ENCODE results near the gene EPB41. TPM values are rescaled to one million over a fixed set of nuclear protein-coding genes. Genes with fewer than 3 reads are reported as not detected.

Gene EPB41
- total and polyA plus RNA-seq, 2 donors (not counting 3 experiments of a cell fraction or from before 2014, with no cell fraction given): 22.3 to 45.7 TPM

DNA sequence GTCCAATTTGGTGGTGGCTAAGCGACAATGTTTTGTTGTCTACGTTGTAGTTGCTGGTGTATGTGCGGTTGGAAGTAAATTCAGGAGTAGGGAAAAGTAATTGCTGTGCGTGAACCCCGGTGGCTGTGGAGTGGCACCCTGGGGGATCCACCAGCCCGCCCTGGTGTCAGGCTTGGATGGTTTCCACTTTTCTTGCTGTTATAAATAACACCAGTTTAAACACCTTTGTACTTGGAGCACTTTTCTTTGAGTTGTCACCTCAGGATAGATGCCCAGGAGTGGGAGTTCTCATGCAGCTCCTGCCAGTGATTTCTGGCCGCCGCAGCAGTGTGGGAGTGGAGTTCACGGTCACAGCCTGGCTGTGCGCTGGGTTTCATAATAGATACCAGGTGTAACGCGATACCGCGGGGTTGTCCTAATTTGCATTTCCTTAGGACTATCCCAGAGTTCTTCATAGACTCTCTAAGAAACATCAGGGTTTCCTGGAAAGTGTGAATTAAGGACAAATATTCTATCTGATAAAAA lies 222.1 kb downstream of the EPB41 start:
- H4K20me1 ChIP-seq (replicated peaks; ENCODE audit: control insufficient read depth, extremely low read depth, insufficient read depth, low read length): no peaks in the 10 kb centered on the region
- H3K9me3 ChIP-seq (replicated peaks; ENCODE audit: control insufficient read depth, insufficient read depth, low read length): no peaks in the 10 kb centered on the region
- H3K36me3 ChIP-seq (ENCODE audit: control insufficient read depth in 2 of 2, extremely low read depth in 1 of 2, insufficient read depth in 2 of 2, low read length in 2 of 2): no peaks in the 10 kb centered on the region
- H3K79me2 ChIP-seq (ENCODE audit: control insufficient read depth, insufficient read depth, low read length): no peaks in the 10 kb centered on the region
- BruUV-seq (replicated peaks): no TSS peak
- intact Hi-C loops (cut with micrococcal nuclease) (no loop called here), dilution Hi-C loops (cut with MboI; ENCODE audit: extremely low pct_ligation_motif_present, low sequenced_read_pairs) (no loop called here)
- CTCF ChIA-PET: interaction anchor here (0.7 to 1.2 kb wide), 2 partner anchors 14 to 16 kb away, joined by 6 to 8 read pairs; no protein-coding TSS in a partner anchor
- DNase-seq (ENCODE audit: low read depth, low spot score) (no peak), FAIRE-seq (no peak)
- H3K4me3 ChIP-seq (replicated peaks in 1 of 3; ENCODE audit: insufficient read depth in 1 of 3, low read depth in 1 of 3, low read length in 3 of 3): no peak overlapping the region
- H3K9ac ChIP-seq (replicated peaks; ENCODE audit: extremely low read depth, insufficient read depth, low read length): no peak overlapping the region
- H3K27me3 ChIP-seq (ENCODE audit: control insufficient read depth in 2 of 2, insufficient read depth in 2 of 2, low read length in 2 of 2): peaks cover 0 to 3% of the 10 kb centered on the region in 2 experiments
- no peak overlapping the region for H2AFZ ChIP-seq (ENCODE audit: low read depth, low read length)
- no peak overlapping the region for H3K27ac ChIP-seq (ENCODE audit: insufficient read depth, low read depth, low read length)
- H3K9me1 ChIP-seq (replicated peaks; ENCODE audit: control insufficient read depth, extremely low read depth, insufficient read depth, low read length): no peaks in the 10 kb centered on the region
- H3K4me2 ChIP-seq (ENCODE audit: insufficient read depth, low read length): no peak overlapping the region
- no peak for TF ChIP-seq FOS (IDR thresholded peaks at IDR 0.05; ENCODE audit: borderline replicate concordance, insufficient read depth, low read length)
- TF ChIP-seq POLR2AphosphoS5 (IDR thresholded peaks at IDR 0.05; ENCODE audit: insufficient read depth, low read depth, low read length): no peak
- TF ChIP-seq, protein P1, sequence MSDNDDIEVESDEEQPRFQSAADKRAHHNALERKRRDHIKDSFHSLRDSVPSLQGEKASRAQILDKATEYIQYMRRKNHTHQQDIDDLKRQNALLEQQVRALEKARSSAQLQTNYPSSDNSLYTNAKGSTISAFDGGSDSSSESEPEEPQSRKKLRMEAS (IDR thresholded peaks at IDR 0.05; ENCODE audit: insufficient read depth, insufficient read length): no peak
- TF ChIP-seq, protein P2, sequence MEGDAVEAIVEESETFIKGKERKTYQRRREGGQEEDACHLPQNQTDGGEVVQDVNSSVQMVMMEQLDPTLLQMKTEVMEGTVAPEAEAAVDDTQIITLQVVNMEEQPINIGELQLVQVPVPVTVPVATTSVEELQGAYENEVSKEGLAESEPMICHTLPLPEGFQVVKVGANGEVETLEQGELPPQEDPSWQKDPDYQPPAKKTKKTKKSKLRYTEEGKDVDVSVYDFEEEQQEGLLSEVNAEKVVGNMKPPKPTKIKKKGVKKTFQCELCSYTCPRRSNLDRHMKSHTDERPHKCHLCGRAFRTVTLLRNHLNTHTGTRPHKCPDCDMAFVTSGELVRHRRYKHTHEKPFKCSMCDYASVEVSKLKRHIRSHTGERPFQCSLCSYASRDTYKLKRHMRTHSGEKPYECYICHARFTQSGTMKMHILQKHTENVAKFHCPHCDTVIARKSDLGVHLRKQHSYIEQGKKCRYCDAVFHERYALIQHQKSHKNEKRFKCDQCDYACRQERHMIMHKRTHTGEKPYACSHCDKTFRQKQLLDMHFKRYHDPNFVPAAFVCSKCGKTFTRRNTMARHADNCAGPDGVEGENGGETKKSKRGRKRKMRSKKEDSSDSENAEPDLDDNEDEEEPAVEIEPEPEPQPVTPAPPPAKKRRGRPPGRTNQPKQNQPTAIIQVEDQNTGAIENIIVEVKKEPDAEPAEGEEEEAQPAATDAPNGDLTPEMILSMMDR (IDR thresholded peaks at IDR 0.05; ENCODE audit: extremely low read depth in 1 of 2, insufficient read depth in 1 of 2, low read depth in 1 of 2, low read length in 2 of 2): no peak
- no peak for TF ChIP-seq JUN (IDR thresholded peaks at IDR 0.05; ENCODE audit: borderline replicate concordance, insufficient read depth, insufficient read length, low read depth)
- TF ChIP-seq POLR2A (IDR thresholded peaks at IDR 0.05; ENCODE audit: low read depth, low read length): no peak
- TF ChIP-seq GATA2 (IDR thresholded peaks at IDR 0.05; ENCODE audit: insufficient read depth, insufficient read length, low read depth, low read length): no peak
- no peak for TF ChIP-seq EZH2 (IDR thresholded peaks at IDR 0.05; ENCODE audit: borderline replicate concordance, low read depth, low read length, severe bottlenecking)
- TF ChIP-seq MYC (IDR thresholded peaks at IDR 0.05; ENCODE audit: low read depth, low read length): no peak
- H3K4me1 ChIP-seq (ENCODE audit: control insufficient read depth, extremely low read depth, insufficient read depth, low read length): no peaks in the 10 kb centered on the region
- POLR2A ChIA-PET: no interaction called here

Measured in endothelial cell of umbilical vein (primary cell).